ENCODE results near the gene CCDC124.

- TF ChIP-seq EZH2 (IDR thresholded peaks at IDR 0.05; ENCODE audit: borderline replicate concordance, low read length) (no peak), CTCF (IDR thresholded peaks at IDR 0.05; ENCODE audit: low read length) (no peak)
These were observed 10.7 kb downstream of the CCDC124 start for GRCh38 chr19:17943274-17944221.

Data from OCI-LY1 (cell line).